ENCODE measurements around the gene RSPH10B2.
"Not testable (repeated sequence)": the region's sequence is repeated elsewhere in the genome, so short reads cannot be mapped to it uniquely, and the experiment has no call there.

Gene RSPH10B2

GRCh38 chr7:6843654-6844053 is 89.8 kb downstream of the RSPH10B2 start:
- not testable (repeated sequence) for DNase-seq

DNA sequence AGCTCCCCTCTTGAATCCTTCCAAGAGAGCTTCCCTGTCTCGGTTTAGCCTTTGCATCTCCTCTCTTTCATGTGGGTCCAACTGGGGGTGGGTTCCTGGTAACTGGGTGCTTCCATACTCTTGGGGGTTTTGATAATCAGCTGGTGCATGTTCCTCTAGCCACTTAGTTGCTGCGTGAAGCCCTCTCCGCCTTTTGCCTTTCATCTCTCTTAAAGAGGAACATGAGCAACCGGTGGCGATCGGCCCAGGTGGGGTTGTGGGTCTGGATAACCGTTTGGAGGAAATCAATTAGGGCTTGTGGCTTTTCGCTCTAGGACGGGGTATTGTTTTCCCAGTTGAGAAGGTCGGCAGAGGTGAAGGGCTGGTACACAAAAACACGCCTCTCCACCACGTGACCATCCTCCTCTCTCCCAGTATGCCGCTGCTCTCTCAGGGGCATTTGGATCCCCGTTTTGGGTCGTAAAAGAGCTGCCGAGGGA is 92.1 kb downstream of the RSPH10B2 start:
- DNase-seq, result not testable (repeated sequence)

DNA sequence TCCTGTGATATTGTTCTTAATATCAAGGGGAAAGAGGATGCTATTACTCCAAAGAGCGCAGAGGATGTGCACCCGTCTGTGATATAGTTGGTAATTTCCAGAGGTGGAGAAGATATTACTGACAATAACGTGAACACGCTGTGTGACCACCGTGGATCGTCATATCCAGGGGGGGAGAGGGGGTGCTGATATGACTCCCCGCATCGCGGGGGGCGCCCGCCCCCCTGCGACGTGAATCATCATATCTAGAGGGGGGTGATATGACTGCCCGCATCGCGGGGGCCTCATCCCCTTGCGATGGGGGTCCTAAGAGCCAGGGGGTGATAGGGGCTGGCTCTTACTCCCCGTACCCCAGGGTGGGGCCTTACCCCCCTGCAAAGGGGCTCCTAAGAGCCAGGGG is 93.8 kb downstream of the RSPH10B2 start:
- not testable (repeated sequence) for DNase-seq

Data from NCI-H446 (cell line).